HCT116 (cell line): ENCODE measurements around the gene ACTR1B. TPM values are rescaled to one million over a fixed set of nuclear protein-coding genes. Genes with fewer than 3 reads are reported as not detected.

ENCODE experiments used
- ATAC-seq: fragments of 200-7000 bp; cut with Tn5 transposase; 2 replicates; pipeline ENCODE4 v1.9.1; 2020; ENCODE audit warnings: mild to moderate bottlenecking, moderate library complexity
- BruUV-seq: library from RNA; stranded (reverse); fragments of 400-500 nt; replicated peaks from 2 replicates; lab custom pipeline; 2021; lab: Mats Ljungman, UMichigan
- CTCF ChIA-PET: fragments of 300-600 bp; sonication (Branson Sonifier 250); formaldehyde crosslinking; loops from one replicate; lab custom pipeline; 2021; ENCODE audit warnings: antibody characterized with exemption; lab: Charles Lee
- POLR2A ChIA-PET: fragments of 300-600, 350-600 bp; sonication (Branson Sonifier 250); formaldehyde crosslinking; loops from one replicate; lab custom pipeline; 2021; ENCODE audit warnings: antibody characterized with exemption; lab: Charles Lee
- RAD21 ChIA-PET, 2 experiments: fragments of 300-600 bp; sonication (Branson Sonifier 250); formaldehyde crosslinking; loops; one replicate each; lab custom pipeline; 2023; ENCODE audit warnings: low total read pairs in 2 of 2; ENCODE audit not compliant: uncharacterized antibody in 2 of 2, unreplicated experiment in 2 of 2, low non-redundant PET in 1 of 2; lab: Charles Lee
- DNase-seq: peaks from one replicate; pipeline ENCODE4 v3.0.0-alpha.2; 2010; ENCODE audit warnings: low read depth, low spot score
- H2AFZ ChIP-seq: fragments of 200-600 bp; shearing (Covaris generic), sonication (generic); 2 replicates; pipeline ENCODE4 v1.6.1; 2017; ENCODE audit warnings: low read depth, mixed run types, mixed read lengths, antibody characterized with exemption, low read length; ENCODE audit not compliant: poor library complexity, severe bottlenecking
- H3K27ac ChIP-seq: 2 replicates; pipeline ENCODE4 v1.5.1; 2012; ENCODE audit warnings: low read depth, low read length
- H3K27me3 ChIP-seq: fragments of 200-600 bp; sonication (generic); 2 replicates; pipeline ENCODE4 v1.6.1; 2016; ENCODE audit warnings: mixed run types, low read length, mixed read lengths; ENCODE audit not compliant: insufficient read depth
- H3K36me3 ChIP-seq, 2 experiments: fragments of 200-500 bp in 1 of 2; fragments of 200-600 bp in 1 of 2; sonication (Bioruptor generic) in 1 of 2; sonication (generic) in 1 of 2; 2 replicates each; pipeline versions ENCODE4 v1.5.1 to v1.6.1; 2014 to 2016; ENCODE audit warnings: low read length in 2 of 2, inconsistent platforms in 1 of 2, mixed read lengths in 1 of 2, mixed run types in 1 of 2; ENCODE audit not compliant: insufficient read depth in 2 of 2, control insufficient read depth in 1 of 2
- H3K4me1 ChIP-seq, 2 experiments: fragments of 200-600 bp in 1 of 2; sonication (generic) in 1 of 2; 2 replicates each; pipeline versions ENCODE4 v1.5.1 to v1.6.1; 2012 to 2017; ENCODE audit warnings: low read length in 2 of 2, inconsistent platforms in 1 of 2, mild to moderate bottlenecking in 1 of 2, mixed read lengths in 1 of 2, mixed run types in 1 of 2, moderate library complexity in 1 of 2; ENCODE audit not compliant: insufficient read depth in 2 of 2, control insufficient read depth in 1 of 2
- H3K4me2 ChIP-seq: fragments of 200-600 bp; sonication (generic); 2 replicates; pipeline ENCODE4 v1.6.1; 2017; ENCODE audit warnings: mixed run types, low read length, mixed read lengths
- H3K4me3 ChIP-seq, 2 experiments: fragments of 200-600 bp in 1 of 2; sonication (generic) in 1 of 2; replicated peaks in 1 of 2; 2 replicates each; pipeline ENCODE4 v1.5.1; 2011 to 2016; ENCODE audit warnings: low read length in 2 of 2, control low read depth in 1 of 2, low read depth in 1 of 2, mild to moderate bottlenecking in 1 of 2, mixed read lengths in 1 of 2, mixed run types in 1 of 2
- H3K79me2 ChIP-seq: fragments of 200-600 bp; sonication (generic); 2 replicates; pipeline ENCODE4 v1.6.1; 2017; ENCODE audit warnings: mild to moderate bottlenecking, mixed run types, low read length, moderate library complexity, mixed read lengths; ENCODE audit not compliant: insufficient read depth
- H3K9ac ChIP-seq: fragments of 200-600 bp; sonication (generic); 2 replicates; pipeline ENCODE4 v1.6.1; 2016; ENCODE audit warnings: low read length, mixed read lengths
- H3K9me2 ChIP-seq: fragments of 200-600 bp; sonication (generic), shearing (Covaris generic); 2 replicates; pipeline ENCODE4 v1.6.1; 2017; ENCODE audit warnings: mixed run types, mild to moderate bottlenecking, moderate library complexity; ENCODE audit not compliant: insufficient read depth
- H3K9me3 ChIP-seq, 2 experiments: fragments of 200-500 bp in 1 of 2; fragments of 200-600 bp in 1 of 2; sonication (Bioruptor generic) in 1 of 2; sonication (generic) in 1 of 2; 2 replicates each; pipeline ENCODE4 v1.6.1; 2014 to 2017; ENCODE audit warnings: low read length in 2 of 2, mixed read lengths in 2 of 2, inconsistent platforms in 1 of 2, low read depth in 1 of 2, mild to moderate bottlenecking in 1 of 2, mixed run types in 1 of 2, moderate library complexity in 1 of 2; ENCODE audit not compliant: control insufficient read depth in 1 of 2, insufficient read depth in 1 of 2
- H4K20me1 ChIP-seq: fragments of 200-600 bp; sonication (generic), shearing (Covaris generic); 2 replicates; pipeline ENCODE4 v1.6.1; 2017; ENCODE audit warnings: mixed run types, mild to moderate bottlenecking, moderate library complexity; ENCODE audit not compliant: insufficient read depth
- ATF3 ChIP-seq: IDR thresholded peaks from 2 replicates; pipeline ENCODE4 v1.6.1; 2012
- CBX3 ChIP-seq: IDR thresholded peaks from 2 replicates; pipeline ENCODE4 v1.6.1; 2012; ENCODE audit warnings: low read depth
- CEBPB ChIP-seq: IDR thresholded peaks from 2 replicates; pipeline ENCODE4 v1.6.1; 2012; ENCODE audit warnings: low read depth
- CTCF ChIP-seq, 3 experiments: fragments of 200-600 bp in 1 of 3; sonication (generic) in 1 of 3; IDR thresholded peaks in 2 of 3; conservative IDR thresholded peaks in 1 of 3; 2 replicates each; pipeline ENCODE4 v1.5.1; 2012 to 2017; ENCODE audit warnings: low read depth in 2 of 3, low read length in 2 of 3, antibody characterized with exemption in 1 of 3, borderline replicate concordance in 1 of 3, control low read depth in 1 of 3, mild to moderate bottlenecking in 1 of 3, mixed read lengths in 1 of 3, mixed run types in 1 of 3, moderate library complexity in 1 of 3; ENCODE audit not compliant: insufficient read depth in 1 of 3
- EGR1 ChIP-seq: IDR thresholded peaks from 2 replicates; pipeline ENCODE4 v1.6.1; 2012; ENCODE audit warnings: low read depth
- ELF1 ChIP-seq: IDR thresholded peaks from 2 replicates; pipeline ENCODE4 v1.6.1; 2012; ENCODE audit warnings: low read depth, borderline replicate concordance
- EZH2 ChIP-seq: fragments of 200-600 bp; sonication (generic); IDR thresholded peaks from 2 replicates; pipeline ENCODE4 v1.6.1; 2017; ENCODE audit warnings: antibody characterized with exemption, mixed run types
- EZH2phosphoT487 ChIP-seq: fragments of 200-600 bp; IDR thresholded peaks from 2 replicates; pipeline ENCODE4 v1.6.1; 2018; ENCODE audit warnings: antibody characterized with exemption, borderline replicate concordance
- FOSL1 ChIP-seq: IDR thresholded peaks from 2 replicates; pipeline ENCODE4 v1.6.1; 2012; ENCODE audit warnings: low read depth
- JUND ChIP-seq: IDR thresholded peaks from 2 replicates; pipeline ENCODE4 v1.6.1; 2012
- POLR2A ChIP-seq: IDR thresholded peaks from 2 replicates; pipeline ENCODE4 v1.7.0; 2011; ENCODE audit warnings: borderline replicate concordance; ENCODE audit not compliant: insufficient read depth, insufficient read length; ENCODE audit errors: extremely low read depth
- POLR2AphosphoS5 ChIP-seq: IDR thresholded peaks from 2 replicates; pipeline ENCODE4 v1.6.1; 2011; ENCODE audit warnings: mild to moderate bottlenecking, low read depth, low read length, moderate library complexity
- REST ChIP-seq: IDR thresholded peaks from 2 replicates; pipeline ENCODE4 v1.6.1; 2012; ENCODE audit warnings: low read depth
- SP1 ChIP-seq: IDR thresholded peaks from 2 replicates; pipeline ENCODE4 v1.6.1; 2012; ENCODE audit warnings: low read depth
- SRF ChIP-seq: IDR thresholded peaks from 2 replicates; pipeline ENCODE4 v1.6.1; 2012; ENCODE audit warnings: low read depth
- TCF7L2 ChIP-seq: IDR thresholded peaks from 2 replicates; pipeline ENCODE4 v1.7.0; 2011; ENCODE audit warnings: borderline replicate concordance, inconsistent platforms; ENCODE audit not compliant: insufficient read depth, insufficient read length; ENCODE audit errors: extremely low read depth
- YY1 ChIP-seq: IDR thresholded peaks from 2 replicates; pipeline ENCODE4 v1.6.1; 2011; ENCODE audit warnings: low read length, low read depth, moderate library complexity, mild to moderate bottlenecking; ENCODE audit not compliant: insufficient replicate concordance; ENCODE audit errors: extremely low read depth
- ZBTB33 ChIP-seq: IDR thresholded peaks from 2 replicates; pipeline ENCODE4 v1.6.1; 2011; ENCODE audit warnings: mild to moderate bottlenecking, low read length, moderate library complexity; ENCODE audit not compliant: insufficient replicate concordance; ENCODE audit errors: extremely low read depth
- ZFX ChIP-seq: fragments of 450-650 bp; IDR thresholded peaks from 2 replicates; pipeline ENCODE4 v1.6.1; 2017
- ZNF274 ChIP-seq: fragments of 200-500 bp; sonication (Bioruptor generic); IDR thresholded peaks from 2 replicates; pipeline ENCODE4 v1.6.1; 2014; ENCODE audit warnings: mild to moderate bottlenecking, low read depth, low read length, inconsistent platforms
- intact Hi-C: fragments of 100-400 bp; cut with micrococcal nuclease; formaldehyde crosslinking; loops from 2 replicates; pipeline ENCODE4 v1.10.0; 2022
- total RNA-seq: library from RNA; stranded (reverse); gene quantifications from one replicate; pipeline ENCODE4 v1.2.1, GENCODE V29; 2021; ENCODE audit not compliant: unreplicated experiment

The ACTR1B gene
- total RNA-seq, 1 experiment from 2014 or later, result 42.8 TPM

GRCh38 chr2:97707362-97708047 is 43.7 kb upstream of the ACTR1B start:
- POLR2A ChIA-PET, result no interaction called here
- RAD21 ChIA-PET, result no interaction called here
- ATAC-seq (no peak), DNase-seq (no peak)
- no peaks in the 10 kb centered on the region for H3K79me2 ChIP-seq
- intact Hi-C loops, result no loop called here
- no peak overlapping the region for H3K27ac ChIP-seq
- no peaks in the 10 kb centered on the region for H3K9me2 ChIP-seq
- no peak for TF ChIP-seq JUND
- no peak for TF ChIP-seq FOSL1
- no peak for TF ChIP-seq ZFX
- TF ChIP-seq SRF, result no peak
- no peak for TF ChIP-seq TCF7L2
- TF ChIP-seq POLR2A, result no peak
- no peak for TF ChIP-seq ATF3
- no peak for TF ChIP-seq REST
- no peak for TF ChIP-seq CEBPB
- no peak for TF ChIP-seq POLR2AphosphoS5
- no peak for TF ChIP-seq ELF1
- no peak for TF ChIP-seq ZBTB33
- no peak for TF ChIP-seq SP1
- no peak for TF ChIP-seq EZH2phosphoT487
- TF ChIP-seq CBX3, result no peak
- no peak for TF ChIP-seq YY1
- no peak for TF ChIP-seq ZNF274
- no peak for TF ChIP-seq CTCF (IDR thresholded peaks at IDR 0.05 in 2 of 3, conservative IDR thresholded peaks at IDR 0.05 in 1 of 3; ENCODE audit: borderline replicate concordance in 1 of 3, insufficient read depth in 1 of 3, low read depth in 2 of 3, low read length in 2 of 3)
- no peak for TF ChIP-seq EZH2
- TF ChIP-seq EGR1, result no peak
- no peak overlapping the region for H3K4me2 ChIP-seq
- H4K20me1 ChIP-seq, result no peaks in the 10 kb centered on the region
- no peaks in the 10 kb centered on the region for H3K27me3 ChIP-seq
- no peaks in the 10 kb centered on the region for H3K9me3 ChIP-seq
- no peaks in the 10 kb centered on the region for H3K36me3 ChIP-seq
- peaks cover 0 to 6% of the 10 kb centered on the region in 2 experiments; a peak in 2 of 4 replicates for H3K4me1 ChIP-seq
- no TSS peak for BruUV-seq
- no peak overlapping the region for H2AFZ ChIP-seq
- CTCF ChIA-PET, result interaction anchor here (1.0 to 3.0 kb wide), 3 partner anchors 9 to 562 kb away, joined by 3 to 27 read pairs (median 6); no protein-coding TSS in a partner anchor
- H3K9ac ChIP-seq, result no peak overlapping the region
- no peak overlapping the region for H3K4me3 ChIP-seq
